BE2C (cell line): ENCODE data around the gene CCN6.

Experiments used
- DNase-seq: peaks from one replicate; pipeline ENCODE4 v3.0.0-alpha.2; 2020
- H3K27me3 ChIP-seq: fragments of 250-450 bp; sonication (Bioruptor Pico); 2 replicates; pipeline ENCODE4 v1.5.1; 2020; ENCODE audit warnings: mild to moderate bottlenecking
- H3K36me3 ChIP-seq: fragments of 250-450 bp; sonication (Bioruptor Pico); 2 replicates; pipeline ENCODE4 v1.5.1; 2020; ENCODE audit warnings: mild to moderate bottlenecking
- H3K4me1 ChIP-seq: fragments of 250-450 bp; sonication (Bioruptor Pico); 2 replicates; pipeline ENCODE4 v1.5.1; 2020
- H3K4me3 ChIP-seq: 2 replicates; pipeline ENCODE4 v1.5.1; 2011; ENCODE audit warnings: low read depth, low read length
- H3K9me3 ChIP-seq: fragments of 250-450 bp; sonication (Bioruptor Pico); 2 replicates; pipeline ENCODE4 v1.5.1; 2020
- CTCF ChIP-seq: IDR thresholded peaks from 2 replicates; pipeline ENCODE4 v1.5.1; 2012; ENCODE audit warnings: mild to moderate bottlenecking, low read depth, low read length

Gene CCN6

GRCh38 chr6:112017169-112017568 lies 36.7 kb upstream of the CCN6 start:
- no peak overlapping the region for H3K4me3 ChIP-seq
- peaks cover 2% of the 10 kb centered on the region; the same call in 1 of the 2 replicates for H3K4me1 ChIP-seq
- no peaks in the 10 kb centered on the region for H3K9me3 ChIP-seq
- no peak for TF ChIP-seq CTCF
- H3K27me3 ChIP-seq = no peaks in the 10 kb centered on the region
- DNase-seq = no peak
- H3K36me3 ChIP-seq = no peaks in the 10 kb centered on the region

DNA sequence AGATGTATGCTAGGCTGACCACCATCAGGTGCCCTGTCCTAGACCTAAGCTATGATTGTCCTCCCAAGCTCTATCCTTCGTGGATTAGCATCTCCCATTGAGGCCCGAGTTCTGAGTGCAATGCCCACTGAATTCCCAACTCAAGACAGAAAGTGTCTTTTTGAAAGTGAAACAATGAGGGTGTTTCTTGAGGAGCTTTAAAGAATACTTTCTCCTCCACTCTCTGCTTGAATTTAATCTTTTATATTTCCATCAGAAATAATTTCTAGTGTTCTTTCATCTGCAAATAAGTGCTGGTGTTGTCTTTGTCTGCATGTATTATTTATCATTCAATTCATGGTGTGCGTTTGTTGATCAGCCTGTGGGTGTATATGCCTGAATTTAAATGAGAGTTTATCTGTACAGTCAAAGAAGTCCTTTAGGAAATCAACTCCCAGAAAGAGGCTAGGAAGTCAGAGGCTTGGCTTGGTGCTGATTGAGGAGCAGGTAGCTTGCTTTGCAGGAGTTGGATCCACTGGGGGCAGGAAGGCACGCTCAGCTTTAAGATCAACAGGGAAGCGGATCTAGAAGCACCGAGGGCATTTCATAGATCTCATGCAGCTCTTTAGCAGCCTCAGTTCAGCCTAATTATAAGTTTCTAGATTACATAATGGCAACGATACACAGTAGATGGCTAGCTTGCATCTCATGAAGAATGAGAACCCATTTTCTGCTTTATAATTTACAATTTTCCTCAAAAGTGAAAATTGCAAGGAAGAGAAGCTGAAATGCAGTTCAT lies 36.0 kb upstream of the CCN6 start:
- no peak for DNase-seq
- Histone ChIP-seq H3K4me3 (no peak overlapping the region), H3K4me1 (peaks cover 2% of the 10 kb centered on the region; the same call in 1 of the 2 replicates), H3K27me3 (no peaks in the 10 kb centered on the region), H3K36me3 (no peaks in the 10 kb centered on the region), H3K9me3 (no peaks in the 10 kb centered on the region)
- TF ChIP-seq CTCF = no peak

DNA sequence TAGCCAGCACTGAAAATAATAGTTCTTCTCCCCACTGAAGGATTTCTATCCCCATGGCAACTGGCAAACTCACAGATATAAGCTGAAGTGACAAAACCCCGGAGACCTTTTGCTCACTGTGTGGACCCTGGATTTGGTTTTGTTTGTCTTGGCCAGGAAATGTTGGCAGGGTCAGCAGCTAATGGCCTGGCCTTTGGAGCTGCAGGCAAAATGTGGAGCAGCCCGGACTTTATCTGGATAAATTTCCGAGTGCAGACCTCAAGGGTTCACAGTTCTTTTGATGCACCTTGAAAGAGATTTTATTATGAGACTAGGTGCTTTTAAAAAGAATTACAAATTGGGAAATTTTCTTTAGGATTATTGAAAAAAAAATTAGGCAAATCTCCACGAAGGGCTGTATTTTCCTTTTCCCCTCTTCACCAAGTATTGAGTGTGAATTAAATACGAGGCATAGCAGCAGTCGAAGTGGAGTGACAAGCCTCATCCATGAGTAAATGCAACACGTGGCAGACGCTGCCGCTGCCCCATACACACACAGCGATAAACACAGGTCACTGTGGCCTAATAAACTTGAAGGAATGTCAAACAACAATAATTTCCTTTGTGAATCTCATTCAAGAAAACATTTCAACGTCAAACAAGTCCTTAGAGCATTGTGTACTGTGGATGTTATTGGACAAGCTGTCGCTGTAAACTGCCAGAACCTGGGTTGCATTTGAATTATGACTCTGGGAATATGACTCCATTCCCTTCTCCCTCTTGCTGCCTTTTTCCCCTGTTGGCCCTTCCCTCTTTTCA lies 35.1 kb upstream of the CCN6 start:
- DNase-seq = no peak
- H3K36me3 ChIP-seq = no peaks in the 10 kb centered on the region
- TF ChIP-seq CTCF = no peak
- peaks cover 2% of the 10 kb centered on the region; the same call in 1 of the 2 replicates for H3K4me1 ChIP-seq
- H3K4me3 ChIP-seq = no peak overlapping the region
- H3K9me3 ChIP-seq = no peaks in the 10 kb centered on the region
- H3K27me3 ChIP-seq = no peaks in the 10 kb centered on the region

GRCh38 chr6:112019589-112019988 lies 34.3 kb upstream of the CCN6 start:
- Histone ChIP-seq H3K4me1 (peaks cover 2% of the 10 kb centered on the region; the same call in 1 of the 2 replicates), H3K4me3 (no peak overlapping the region), H3K9me3 (no peaks in the 10 kb centered on the region), H3K27me3 (no peaks in the 10 kb centered on the region), H3K36me3 (no peaks in the 10 kb centered on the region)
- TF ChIP-seq CTCF = no peak
- DNase-seq = no peak

DNA sequence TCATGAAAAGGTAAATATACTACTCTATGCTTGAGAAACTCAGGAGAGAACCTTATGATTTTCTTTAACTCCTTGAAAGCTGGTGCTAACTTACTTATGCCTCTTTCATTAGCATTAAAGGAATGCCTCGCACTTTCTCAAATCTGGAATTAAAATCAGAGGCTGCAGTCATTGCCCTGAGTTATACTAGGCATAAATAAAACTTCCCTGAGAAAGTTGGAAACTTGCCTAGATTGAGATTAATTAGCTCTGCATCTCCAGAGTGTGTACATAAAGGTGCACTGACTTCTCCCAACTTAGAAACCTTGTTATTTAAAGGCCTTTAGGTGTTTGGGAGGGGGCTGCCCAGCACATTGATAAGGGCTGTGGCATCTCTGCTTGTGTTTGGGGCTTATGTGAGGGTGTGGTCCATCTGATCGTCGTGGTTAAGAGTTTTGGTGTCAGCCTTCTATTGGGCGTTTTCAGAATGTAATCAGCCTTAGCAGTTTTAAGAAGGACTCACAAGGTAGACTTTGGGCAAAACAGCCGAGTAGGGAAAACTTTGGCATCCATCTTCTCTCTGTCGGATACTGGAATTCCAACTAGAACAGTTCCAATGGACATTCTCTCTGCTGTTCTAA lies 32.1 kb upstream of the CCN6 start:
- Histone ChIP-seq H3K27me3 (no peaks in the 10 kb centered on the region), H3K36me3 (no peaks in the 10 kb centered on the region), H3K9me3 (no peaks in the 10 kb centered on the region), H3K4me1 (no peaks in the 10 kb centered on the region), H3K4me3 (no peak overlapping the region)
- no peak for DNase-seq
- TF ChIP-seq CTCF = no peak
